K562 (cell line): ENCODE results near the gene MPL. TPM values are rescaled to one million over a fixed set of nuclear protein-coding genes. Genes with fewer than 3 reads are reported as not detected.

Experiments
- ARID1B ChIP-seq: fragments of 450-650 bp; IDR thresholded peaks from 2 replicates; pipeline ENCODE4 v1.6.1; 2016; ENCODE audit warnings: antibody characterized with exemption, mild to moderate bottlenecking, inconsistent platforms
- BRD9 ChIP-seq: fragments of 450-650 bp; IDR thresholded peaks from 2 replicates; pipeline ENCODE4 v1.6.1; 2018; ENCODE audit warnings: low read depth; ENCODE audit not compliant: partially characterized antibody
- CTCF ChIP-seq, 3 experiments: IDR thresholded peaks in 2 of 3; conservative IDR thresholded peaks in 1 of 3; 2 replicates each; pipeline ENCODE4 v1.5.1; 2011 to 2012; ENCODE audit warnings: low read length in 3 of 3, mild to moderate bottlenecking in 3 of 3, control low read depth in 2 of 3, improper control_type of control experiment in 1 of 3, inconsistent platforms in 1 of 3, low read depth in 1 of 3, mixed read lengths in 1 of 3, moderate library complexity in 1 of 3; ENCODE audit not compliant: insufficient read depth in 2 of 3
- EZH2 ChIP-seq: IDR thresholded peaks from 2 replicates; pipeline ENCODE4 v1.6.1; 2012; ENCODE audit warnings: low read depth, mild to moderate bottlenecking, inconsistent platforms, low read length, borderline replicate concordance
- HNRNPL ChIP-seq: fragments of 200-400 bp; formaldehyde crosslinking; IDR thresholded peaks from 2 replicates; pipeline ENCODE4 v1.6.1; 2017; ENCODE audit warnings: low read depth, mild to moderate bottlenecking, low read length
- NCOA2 ChIP-seq, 2 experiments: fragments of 450-650 bp; IDR thresholded peaks; 2 replicates each; pipeline ENCODE4 v1.6.1; 2018; ENCODE audit warnings: mild to moderate bottlenecking in 2 of 2, moderate library complexity in 1 of 2; ENCODE audit not compliant: partially characterized antibody in 2 of 2
- NFE2L1 ChIP-seq: fragments of 450-650 bp; IDR thresholded peaks from 2 replicates; pipeline ENCODE4 v1.6.1; 2016; ENCODE audit warnings: missing genetic modification characterization, low read depth, mild to moderate bottlenecking, missing compliant biosample characterization, moderate library complexity, borderline replicate concordance
- NFIC ChIP-seq: fragments of 450-650 bp; IDR thresholded peaks from 2 replicates; pipeline ENCODE4 v1.6.1; 2017; ENCODE audit warnings: mild to moderate bottlenecking, inconsistent platforms
- NFIX ChIP-seq: fragments of 250-450 bp; sonication (Bioruptor Pico); IDR thresholded peaks from 2 replicates; pipeline ENCODE4 v1.4.0; 2020; ENCODE audit warnings: low read depth, mild to moderate bottlenecking, moderate library complexity
- POLR2AphosphoS5 ChIP-seq: IDR thresholded peaks from 2 replicates; pipeline ENCODE4 v1.6.1; 2011; ENCODE audit warnings: mild to moderate bottlenecking, low read depth, low read length, moderate library complexity; ENCODE audit not compliant: control insufficient read depth, insufficient read depth
- PRPF4 ChIP-seq: fragments of 200-400 bp; formaldehyde crosslinking; IDR thresholded peaks from one replicate; pipeline ENCODE4 v1.6.1; 2017; ENCODE audit warnings: low read length, low read depth, mild to moderate bottlenecking; ENCODE audit not compliant: insufficient read depth, poor library complexity, severe bottlenecking
- SREBF2 ChIP-seq: sonication (generic); formaldehyde crosslinking; IDR thresholded peaks from 2 replicates; pipeline ENCODE4 v1.4.0; 2020; ENCODE audit warnings: mild to moderate bottlenecking, missing genetic modification reagents
- SUPT5H ChIP-seq: fragments of 450-650 bp; IDR thresholded peaks from 2 replicates; pipeline ENCODE4 v1.6.1; 2016
- TCF3 ChIP-seq: sonication (generic); formaldehyde crosslinking; IDR thresholded peaks from 2 replicates; pipeline ENCODE4 v1.4.0; 2020; ENCODE audit warnings: mild to moderate bottlenecking, missing genetic modification reagents
- WHSC1 ChIP-seq: IDR thresholded peaks from one replicate; pipeline ENCODE4 v1.6.1; 2012; ENCODE audit warnings: low read length, control low read depth, inconsistent platforms
- ZFP91 ChIP-seq: sonication (generic); formaldehyde crosslinking; IDR thresholded peaks from 2 replicates; pipeline ENCODE4 v1.8.0; 2022; ENCODE audit warnings: mild to moderate bottlenecking, missing genetic modification reagents
- ZNF124 ChIP-seq: sonication (generic); formaldehyde crosslinking; IDR thresholded peaks from 2 replicates; pipeline ENCODE4 v1.8.1; 2022; ENCODE audit warnings: missing genetic modification reagents
- ZNF133 ChIP-seq: fragments of 250-450 bp; sonication (Bioruptor Pico); IDR thresholded peaks from 2 replicates; pipeline ENCODE4 v1.4.0; 2020; ENCODE audit warnings: mild to moderate bottlenecking
- ZNF449 ChIP-seq: fragments of 250-450 bp; sonication (Bioruptor Pico); IDR thresholded peaks from 2 replicates; pipeline ENCODE4 v1.8.0; 2022; ENCODE audit warnings: moderate library complexity, mild to moderate bottlenecking, inconsistent platforms
- polyA plus RNA-seq, 8 experiments: library from polyadenylated mRNA; depleted of rRNA in 4 of 8; stranded (reverse) in 5 of 8; unstranded in 3 of 8; fragments of >200 nt; fragmentation: Nextera tagmentation in 2 of 8; fragmentation: Illumina TruSeq in 1 of 8; extraction: Ambion mirVana in 2 of 8; extraction: Trizol in 1 of 8; gene quantifications; 2 replicates each; pipeline versions ENCODE4 v1.2.1 to v1.2.3, GENCODE V29; 2011 to 2014; ENCODE audit warnings: inconsistent platforms in 1 of 8, missing spikeins in 1 of 8
- total RNA-seq, 7 experiments: library from RNA; depleted of rRNA in 6 of 7; stranded (reverse); fragments of >200 nt in 6 of 7; fragmentation: Illumina TruSeq in 2 of 7; extraction: Trizol in 2 of 7; gene quantifications; 2 replicates each; pipeline versions ENCODE4 v1.2.1 to v1.2.3, GENCODE V29; 2011 to 2021; ENCODE audit warnings: low replicate concordance in 1 of 7

The MPL gene
- total and polyA plus RNA-seq, 9 of the 15 experiments (the other 6 are each of a cell fraction or from before 2014, with no cell fraction given) = not detected

- TF ChIP-seq CTCF (IDR thresholded peaks at IDR 0.05 in 2 of 3, conservative IDR thresholded peaks at IDR 0.05 in 1 of 3; ENCODE audit: insufficient read depth in 2 of 3, low read depth in 1 of 3, low read length in 3 of 3) (no peak), NFIC (peak; percentile 14; the same call in 1 of the 2 replicates), PRPF4 (no peak), NFE2L1 (tag) (no peak), EZH2 (no peak), HNRNPL (no peak), ZFP91 (CRISPR knock-in tag) (no peak), ZNF133 (CRISPR knock-in tag) (no peak), ARID1B (peak; percentile 75), ZNF124 (CRISPR knock-in tag) (no peak), POLR2AphosphoS5 (peak; percentile 22; the same call in 1 of the 2 replicates), TCF3 (CRISPR knock-in tag) (peak; percentile 72), SREBF2 (CRISPR knock-in tag) (no peak), SUPT5H (no peak), WHSC1 (no peak), ZNF449 (CRISPR knock-in tag) (no peak), BRD9 (no peak), NCOA2 (IDR thresholded peaks at IDR 0.05; ENCODE audit: partially characterized antibody in 2 of 2) (no peak), NFIX (CRISPR knock-in tag) (no peak)
Measured at GRCh38 chr1:43344267-43344850, 6.7 kb downstream of the MPL start (continued).
